ENCODE data around the gene DOCK3. TPM values are rescaled to one million over a fixed set of nuclear protein-coding genes. Genes with fewer than 3 reads are reported as not detected.
"Not testable (repeated sequence)": the region's sequence is repeated elsewhere in the genome, so short reads cannot be mapped to it uniquely, and the experiment has no call there.

The DOCK3 gene
- total RNA-seq, 2 donors from 2014 or later, result 0.02 to 0.32 TPM

- Histone ChIP-seq H3K4me1 (no peaks in the 10 kb centered on the region), H3K27me3 (no peaks in the 10 kb centered on the region), H3K9ac (ENCODE audit: low read depth in 2 of 2, low read length in 2 of 2) (no peak overlapping the region), H3K36me3 (no peaks in the 10 kb centered on the region), H3K4me3 (no peak overlapping the region), H3K9me3 (no peaks in the 10 kb centered on the region), H3K27ac (no peak overlapping the region)
- DNase-seq, result no peak
- no peak for TF ChIP-seq CTCF (IDR thresholded peaks at IDR 0.05)
- intact Hi-C loops (cut with DNase I), result no loop called here
Measured at GRCh38 chr3:50786631-50787030, 111.9 kb downstream of the DOCK3 start.

GRCh38 chr3:50790894-50791293 is 116.2 kb downstream of the DOCK3 start:
- intact Hi-C loops (cut with DNase I); H3K9me3 ChIP-seq; H3K27ac ChIP-seq; H3K9ac ChIP-seq (ENCODE audit: low read depth in 2 of 2, low read length in 2 of 2); DNase-seq; H3K4me1 ChIP-seq; H3K36me3 ChIP-seq; H3K27me3 ChIP-seq; H3K4me3 ChIP-seq: not testable (repeated sequence)

- intact Hi-C loops (cut with DNase I), result no loop called here
- DNase-seq, result no peak
- Histone ChIP-seq H3K36me3 (no peaks in the 10 kb centered on the region), H3K27me3 (no peaks in the 10 kb centered on the region), H3K4me3 (no peak overlapping the region), H3K4me1 (no peaks in the 10 kb centered on the region), H3K27ac (no peak overlapping the region), H3K9ac (ENCODE audit: low read depth in 2 of 2, low read length in 2 of 2) (no peak overlapping the region), H3K9me3 (no peaks in the 10 kb centered on the region)
- TF ChIP-seq CTCF (IDR thresholded peaks at IDR 0.05), result no peak
Measured at GRCh38 chr3:50792568-50792967, 117.8 kb downstream of the DOCK3 start.

GRCh38 chr3:50803805-50804204 is 129.1 kb downstream of the DOCK3 start:
- H3K36me3 ChIP-seq; H3K4me3 ChIP-seq; intact Hi-C loops (cut with DNase I): not testable (repeated sequence)

GRCh38 chr3:50804376-50804775 is 129.6 kb downstream of the DOCK3 start:
- DNase-seq; H3K27ac ChIP-seq; H3K4me1 ChIP-seq; intact Hi-C loops (cut with DNase I); H3K9me3 ChIP-seq; H3K27me3 ChIP-seq; H3K9ac ChIP-seq (ENCODE audit: low read depth in 2 of 2, low read length in 2 of 2); H3K4me3 ChIP-seq; H3K36me3 ChIP-seq: not testable (repeated sequence)

More at GRCh38 chr3:50803805-50804204, 129.1 kb downstream of the DOCK3 start:
- H3K9ac ChIP-seq (ENCODE audit: low read depth in 2 of 2, low read length in 2 of 2); H3K27ac ChIP-seq; H3K27me3 ChIP-seq; DNase-seq; H3K4me1 ChIP-seq; H3K9me3 ChIP-seq: not testable (repeated sequence)

- Histone ChIP-seq H3K9ac (ENCODE audit: low read depth in 2 of 2, low read length in 2 of 2) (no peak overlapping the region), H3K9me3 (no peaks in the 10 kb centered on the region), H3K4me3 (no peak overlapping the region), H3K27me3 (no peaks in the 10 kb centered on the region), H3K4me1 (no peaks in the 10 kb centered on the region), H3K27ac (no peak overlapping the region), H3K36me3 (no peaks in the 10 kb centered on the region)
- no peak for TF ChIP-seq CTCF (IDR thresholded peaks at IDR 0.05)
- intact Hi-C loops (cut with DNase I), result no loop called here
- DNase-seq, result no peak
Measured at GRCh38 chr3:50805321-50805720, 130.6 kb downstream of the DOCK3 start.

GRCh38 chr3:50806031-50806430 is 131.3 kb downstream of the DOCK3 start:
- Histone ChIP-seq H3K4me3 (no peak overlapping the region), H3K27me3 (no peaks in the 10 kb centered on the region), H3K9me3 (no peaks in the 10 kb centered on the region), H3K27ac (no peak overlapping the region), H3K36me3 (no peaks in the 10 kb centered on the region), H3K9ac (ENCODE audit: low read depth in 2 of 2, low read length in 2 of 2) (no peak overlapping the region), H3K4me1 (no peaks in the 10 kb centered on the region)
- TF ChIP-seq CTCF (IDR thresholded peaks at IDR 0.05), result no peak
- no peak for DNase-seq
- intact Hi-C loops (cut with DNase I), result no loop called here
